SK-N-SH (cell line): ENCODE results near the gene LDAH. TPM values are rescaled to one million over a fixed set of nuclear protein-coding genes. Genes with fewer than 3 reads are reported as not detected.

Source experiments
- CTCF ChIA-PET: fragments of 300-600, 350-600 bp; formaldehyde crosslinking; extraction: SDS; loops from one replicate; lab custom pipeline; 2021; lab: Yijun Ruan, JAX
- POLR2A ChIA-PET: fragments of 350-600 bp; sonication (Branson Sonifier 250); formaldehyde crosslinking; extraction: SDS; loops from one replicate; lab custom pipeline; 2020; ENCODE audit warnings: antibody characterized with exemption, inconsistent platforms; lab: Yijun Ruan, JAX
- DNase-seq: peaks from one replicate; pipeline ENCODE4 v3.0.0; 2012
- H2AFZ ChIP-seq: fragments of 200-600 bp; sonication (generic); 2 replicates; pipeline ENCODE4 v1.8.1; 2016; ENCODE audit warnings: antibody characterized with exemption, mild to moderate bottlenecking, low read depth
- H3F3A ChIP-seq: fragments of 200-600 bp; sonication (generic); replicated peaks from 2 replicates; pipeline ENCODE3; 2016; ENCODE audit warnings: antibody characterized with exemption, mild to moderate bottlenecking; ENCODE audit not compliant: insufficient read depth
- H3K27ac ChIP-seq, 2 experiments: fragments of 200-500 bp in 1 of 2; fragments of 200-600 bp in 1 of 2; sonication (Bioruptor generic) in 1 of 2; sonication (generic), shearing (Covaris generic) in 1 of 2; 2 replicates each; pipeline versions ENCODE4 v1.5.1 to v1.6.1; 2014 to 2016; ENCODE audit warnings: low read depth in 2 of 2, inconsistent platforms in 1 of 2, low read length in 1 of 2, mild to moderate bottlenecking in 1 of 2, mixed read lengths in 1 of 2
- H3K27me3 ChIP-seq: fragments of 200-600 bp; sonication (generic), shearing (Covaris generic); 2 replicates; pipeline ENCODE4 v1.6.1; 2016; ENCODE audit warnings: mixed run types; ENCODE audit not compliant: insufficient read depth
- H3K36me3 ChIP-seq, 2 experiments: fragments of 200-500 bp in 1 of 2; fragments of 200-600 bp in 1 of 2; sonication (Bioruptor generic) in 1 of 2; sonication (generic) in 1 of 2; replicated peaks in 1 of 2; 2 replicates each; pipeline versions ENCODE3 to v1.5.1; 2014 to 2016; ENCODE audit warnings: low read length in 1 of 2, mild to moderate bottlenecking in 1 of 2; ENCODE audit not compliant: insufficient read depth in 2 of 2, control insufficient read depth in 1 of 2
- H3K4me1 ChIP-seq, 2 experiments: fragments of 200-500 bp in 1 of 2; fragments of 200-600 bp in 1 of 2; sonication (Bioruptor generic) in 1 of 2; sonication (generic), shearing (Covaris generic) in 1 of 2; 2 replicates each; pipeline versions ENCODE4 v1.5.1 to v1.6.1; 2014 to 2016; ENCODE audit warnings: low read depth in 1 of 2, low read length in 1 of 2, mixed run types in 1 of 2; ENCODE audit not compliant: insufficient read depth in 2 of 2, control insufficient read depth in 1 of 2
- H3K4me2 ChIP-seq: fragments of 200-600 bp; sonication (generic), shearing (Covaris generic); 2 replicates; pipeline ENCODE4 v1.6.1; 2017; ENCODE audit warnings: mixed run types
- H3K4me3 ChIP-seq, 2 experiments: fragments of 200-500 bp in 1 of 2; fragments of 200-600 bp in 1 of 2; sonication (Bioruptor generic) in 1 of 2; sonication (generic), shearing (Covaris generic) in 1 of 2; 2 replicates each; pipeline versions ENCODE4 v1.5.1 to v1.8.1; 2014 to 2016; ENCODE audit warnings: low read depth in 2 of 2, inconsistent platforms in 1 of 2, low read length in 1 of 2, mild to moderate bottlenecking in 1 of 2, mixed read lengths in 1 of 2, moderate library complexity in 1 of 2
- H3K79me2 ChIP-seq: fragments of 200-600 bp; sonication (generic); 2 replicates; pipeline ENCODE4 v1.8.1; 2017; ENCODE audit warnings: mild to moderate bottlenecking; ENCODE audit not compliant: insufficient read depth
- H3K9ac ChIP-seq: fragments of 200-600 bp; sonication (generic); 2 replicates; pipeline ENCODE4 v1.6.1; 2017; ENCODE audit warnings: mixed run types
- H3K9me2 ChIP-seq: fragments of 200-600 bp; sonication (generic); 2 replicates; pipeline ENCODE4 v1.6.1; 2017; ENCODE audit warnings: mixed run types
- H3K9me3 ChIP-seq: fragments of 200-600 bp; sonication (generic); 2 replicates; pipeline ENCODE4 v1.6.1; 2017; ENCODE audit warnings: mixed run types, mild to moderate bottlenecking, moderate library complexity
- H4K20me1 ChIP-seq: fragments of 200-600 bp; sonication (generic); 2 replicates; pipeline ENCODE4 v1.6.1; 2017; ENCODE audit warnings: mild to moderate bottlenecking, mixed run types; ENCODE audit not compliant: insufficient read depth
- IRF3 ChIP-seq: fragments of 150-350 bp; IDR thresholded peaks from 2 replicates; pipeline ENCODE4 v1.6.1; 2016; ENCODE audit warnings: mild to moderate bottlenecking, low read depth, low read length
- NFIC ChIP-seq: IDR thresholded peaks from 2 replicates; pipeline ENCODE4 v1.4.0; 2012; ENCODE audit warnings: borderline replicate concordance
- NRF1 ChIP-seq: IDR thresholded peaks from 2 replicates; pipeline ENCODE4 v1.6.1; 2012; ENCODE audit warnings: low read depth, mild to moderate bottlenecking, low read length
- TAF1 ChIP-seq: IDR thresholded peaks from 2 replicates; pipeline ENCODE4 v1.6.1; 2012; ENCODE audit warnings: low read depth, mild to moderate bottlenecking, low read length, moderate library complexity, borderline replicate concordance
- WGBS: methylation state at CpG from one replicate; pipeline ENCODE4 v1.1.6; 2017; ENCODE audit warnings: low lambda C conversion rate; 5-methylcytosine and 5-hydroxymethylcytosine counted together
- polyA plus RNA-seq, 3 experiments: library from polyadenylated mRNA; depleted of rRNA; stranded (reverse); fragments of >200 nt; gene quantifications; 2 replicates each; pipeline ENCODE4 v1.2.3, GENCODE V29; 2012
- TF ChIP-seq, protein P1 (sequence below): IDR thresholded peaks from 2 replicates; pipeline ENCODE4 v1.6.1; 2012; ENCODE audit warnings: mild to moderate bottlenecking, low read depth, low read length, moderate library complexity

LDAH gene
- polyA plus RNA-seq, 1 of the 3 experiments (the other 2 are of a cell fraction): 12.7 TPM

DNA sequence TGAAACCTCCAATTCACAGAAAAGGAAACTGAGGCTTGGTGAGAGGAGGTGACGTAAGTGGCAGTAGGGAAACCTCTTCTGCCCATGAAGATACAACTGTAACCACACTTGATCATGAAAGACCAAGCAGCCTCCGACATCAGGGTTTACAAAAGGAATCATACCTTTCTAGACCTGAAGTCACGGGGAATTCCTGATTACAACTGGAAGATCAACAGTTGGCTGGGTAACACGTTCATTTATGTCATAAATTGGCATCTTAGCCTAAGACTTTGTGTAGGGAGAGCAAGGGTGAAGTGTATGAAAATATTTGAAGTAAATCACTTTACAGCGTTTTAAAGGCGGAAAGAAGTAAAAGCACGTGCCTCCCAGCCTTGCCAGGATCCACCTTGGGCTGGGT, 172.9 kb downstream of the LDAH start:
- peak overlapping the region; percentile 83; the same call in 1 of the 2 replicates for H3K9ac ChIP-seq

DNA sequence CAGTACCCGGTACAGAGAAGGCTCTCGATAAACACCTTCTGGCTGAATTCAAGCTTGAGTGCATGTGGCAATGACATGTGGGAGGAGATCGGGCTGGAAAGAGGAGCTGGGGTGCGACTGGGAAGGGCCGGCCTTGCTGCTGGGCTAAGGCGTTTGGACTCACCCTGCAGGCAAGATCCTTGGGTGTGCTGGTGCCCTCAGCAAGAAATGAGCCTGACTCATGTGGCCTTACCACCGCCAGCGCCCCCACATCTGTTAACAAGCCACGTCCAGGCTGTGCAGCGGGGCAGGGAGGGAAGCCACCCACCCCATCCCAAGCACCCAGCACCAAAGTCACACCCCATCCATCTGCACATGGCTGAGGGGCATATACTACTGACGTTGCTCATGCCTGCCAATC, 173.3 kb downstream of the LDAH start:
- no peak for DNase-seq
- no peak for TF ChIP-seq IRF3
- peaks cover 0 to 4% of the 10 kb centered on the region in 2 experiments for H3K36me3 ChIP-seq
- no peaks in the 10 kb centered on the region for H4K20me1 ChIP-seq
- ChIA-PET CTCF (interaction anchor here (0.8 to 10.9 kb wide), 23 partner anchors 8 to 314 kb away, joined by 3 to 156 read pairs (median 12); partner anchors contain the start of gene RHOB), POLR2A (interaction anchor here (5.9 kb wide), 1 partner anchor 202 kb away, joined by 40 read pairs; the partner anchor contains the start of gene RHOB)
- no peak overlapping the region for H3K27ac ChIP-seq
- peaks cover 3% of the 10 kb centered on the region; the same call in 1 of the 2 replicates for H3K27me3 ChIP-seq
- 94% methylated on average over 7 of the region's 11 CpGs for WGBS
- H3F3A ChIP-seq: no peaks in the 10 kb centered on the region
- no peak overlapping the region for H3K4me3 ChIP-seq
- no peak overlapping the region for H2AFZ ChIP-seq
- no peaks in the 10 kb centered on the region for H3K9me2 ChIP-seq
- H3K9me3 ChIP-seq: no peaks in the 10 kb centered on the region
- H3K9ac ChIP-seq: no peak overlapping the region
- no peaks in the 10 kb centered on the region for H3K79me2 ChIP-seq
- H3K4me2 ChIP-seq: peak overlapping the region; percentile 93
- peaks cover 13 to 18% of the 10 kb centered on the region in 2 experiments; a peak in 2 of 4 replicates for H3K4me1 ChIP-seq

More for the DNA sequence above, 172.9 kb downstream of the LDAH start:
- Histone ChIP-seq H3K4me2 (peak overlapping the region; percentile 93), H3K9me3 (no peaks in the 10 kb centered on the region), H3K27ac (no peak overlapping the region), H3K36me3 (peaks cover 0 to 3% of the 10 kb centered on the region in 2 experiments), H3K27me3 (peaks cover 7% of the 10 kb centered on the region; the same call in 1 of the 2 replicates), H3F3A (no peaks in the 10 kb centered on the region), H4K20me1 (no peaks in the 10 kb centered on the region), H3K4me3 (peak overlapping the region; percentile 76 to 93), H3K9me2 (no peaks in the 10 kb centered on the region)
- no peak for DNase-seq
- 83% methylated on average over 7 of the region's 7 CpGs for WGBS
- TF ChIP-seq NFIC (no peak), NRF1 (no peak), TAF1 (no peak)
- TF ChIP-seq, protein P1, sequence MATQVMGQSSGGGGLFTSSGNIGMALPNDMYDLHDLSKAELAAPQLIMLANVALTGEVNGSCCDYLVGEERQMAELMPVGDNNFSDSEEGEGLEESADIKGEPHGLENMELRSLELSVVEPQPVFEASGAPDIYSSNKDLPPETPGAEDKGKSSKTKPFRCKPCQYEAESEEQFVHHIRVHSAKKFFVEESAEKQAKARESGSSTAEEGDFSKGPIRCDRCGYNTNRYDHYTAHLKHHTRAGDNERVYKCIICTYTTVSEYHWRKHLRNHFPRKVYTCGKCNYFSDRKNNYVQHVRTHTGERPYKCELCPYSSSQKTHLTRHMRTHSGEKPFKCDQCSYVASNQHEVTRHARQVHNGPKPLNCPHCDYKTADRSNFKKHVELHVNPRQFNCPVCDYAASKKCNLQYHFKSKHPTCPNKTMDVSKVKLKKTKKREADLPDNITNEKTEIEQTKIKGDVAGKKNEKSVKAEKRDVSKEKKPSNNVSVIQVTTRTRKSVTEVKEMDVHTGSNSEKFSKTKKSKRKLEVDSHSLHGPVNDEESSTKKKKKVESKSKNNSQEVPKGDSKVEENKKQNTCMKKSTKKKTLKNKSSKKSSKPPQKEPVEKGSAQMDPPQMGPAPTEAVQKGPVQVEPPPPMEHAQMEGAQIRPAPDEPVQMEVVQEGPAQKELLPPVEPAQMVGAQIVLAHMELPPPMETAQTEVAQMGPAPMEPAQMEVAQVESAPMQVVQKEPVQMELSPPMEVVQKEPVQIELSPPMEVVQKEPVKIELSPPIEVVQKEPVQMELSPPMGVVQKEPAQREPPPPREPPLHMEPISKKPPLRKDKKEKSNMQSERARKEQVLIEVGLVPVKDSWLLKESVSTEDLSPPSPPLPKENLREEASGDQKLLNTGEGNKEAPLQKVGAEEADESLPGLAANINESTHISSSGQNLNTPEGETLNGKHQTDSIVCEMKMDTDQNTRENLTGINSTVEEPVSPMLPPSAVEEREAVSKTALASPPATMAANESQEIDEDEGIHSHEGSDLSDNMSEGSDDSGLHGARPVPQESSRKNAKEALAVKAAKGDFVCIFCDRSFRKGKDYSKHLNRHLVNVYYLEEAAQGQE: no peak
- TF ChIP-seq, all 33 proteins: peak for 0
- ChIA-PET CTCF (interaction anchor here (0.6 to 10.9 kb wide), 43 partner anchors 8 to 456 kb away, joined by 3 to 156 read pairs (median 5); partner anchors contain the start of genes GDF7 and RHOB), POLR2A (interaction anchor here (1.6 to 5.9 kb wide), 3 partner anchors 8 to 203 kb away, joined by 5 to 40 read pairs (median 11); partner anchors contain the start of gene RHOB)
- Histone ChIP-seq H2AFZ (no peak overlapping the region), H3K79me2 (no peaks in the 10 kb centered on the region), H3K4me1 (peaks cover 13 to 18% of the 10 kb centered on the region in 2 experiments; a peak in 2 of 4 replicates)
